ENCODE measurements around the gene DSCAML1.

Gene DSCAML1

GRCh38 chr11:117684731-117685130 is 112.3 kb downstream of the DSCAML1 start:
- H3K79me2 ChIP-seq (ENCODE audit: low read length) = no peaks in the 10 kb centered on the region
- no peak overlapping the region for H3K4me3 ChIP-seq (ENCODE audit: low read length)
- H3K4me1 ChIP-seq (ENCODE audit: low read length) = peaks cover under 1% of the 10 kb centered on the region; the same call in 1 of the 2 replicates
- no peak overlapping the region for H2AFZ ChIP-seq (ENCODE audit: low read depth, low read length)
- TF ChIP-seq CTCF (IDR thresholded peaks at IDR 0.05; ENCODE audit: low read depth, low read length) (no peak), EZH2phosphoT487 (IDR thresholded peaks at IDR 0.05; ENCODE audit: low read depth) (no peak)
- H3K9ac ChIP-seq (ENCODE audit: low read length) = no peak overlapping the region
- H3K27ac ChIP-seq (ENCODE audit: low read length) = no peak overlapping the region
- no peaks in the 10 kb centered on the region for H3K9me3 ChIP-seq (ENCODE audit: insufficient read depth, low read length)
- no peaks in the 10 kb centered on the region for H3K36me3 ChIP-seq (replicated peaks; ENCODE audit: low read depth, low read length)
- H3K27me3 ChIP-seq (ENCODE audit: low read depth, low read length) = peaks cover 41% of the 10 kb centered on the region
- no peak overlapping the region for H3K4me2 ChIP-seq (ENCODE audit: low read length)
- H4K20me1 ChIP-seq (ENCODE audit: insufficient read depth, low read length) = no peaks in the 10 kb centered on the region

- no peaks in the 10 kb centered on the region for H3K9me3 ChIP-seq (ENCODE audit: insufficient read depth, low read length)
- no peaks in the 10 kb centered on the region for H3K36me3 ChIP-seq (replicated peaks; ENCODE audit: low read depth, low read length)
- H3K27me3 ChIP-seq (ENCODE audit: low read depth, low read length) = peaks cover 36% of the 10 kb centered on the region
- H3K9ac ChIP-seq (ENCODE audit: low read length) = no peak overlapping the region
- no peak overlapping the region for H3K27ac ChIP-seq (ENCODE audit: low read length)
- no peak overlapping the region for H3K4me3 ChIP-seq (ENCODE audit: low read length)
- TF ChIP-seq CTCF (IDR thresholded peaks at IDR 0.05; ENCODE audit: low read depth, low read length) (no peak), EZH2phosphoT487 (IDR thresholded peaks at IDR 0.05; ENCODE audit: low read depth) (no peak)
- H3K79me2 ChIP-seq (ENCODE audit: low read length) = no peaks in the 10 kb centered on the region
- no peaks in the 10 kb centered on the region for H3K4me1 ChIP-seq (ENCODE audit: low read length)
- no peak overlapping the region for H2AFZ ChIP-seq (ENCODE audit: low read depth, low read length)
- H3K4me2 ChIP-seq (ENCODE audit: low read length) = no peak overlapping the region
- no peaks in the 10 kb centered on the region for H4K20me1 ChIP-seq (ENCODE audit: insufficient read depth, low read length)
Observed at GRCh38 chr11:117684111-117684510, 112.9 kb downstream of the DSCAML1 start.

GRCh38 chr11:117681438-117681837 is 115.6 kb downstream of the DSCAML1 start:
- peaks cover 50% of the 10 kb centered on the region for H3K27me3 ChIP-seq (ENCODE audit: low read depth, low read length)
- TF ChIP-seq EZH2phosphoT487 (IDR thresholded peaks at IDR 0.05; ENCODE audit: low read depth) = no peak
- TF ChIP-seq CTCF (IDR thresholded peaks at IDR 0.05; ENCODE audit: low read depth, low read length) = no peak
- H3K79me2 ChIP-seq (ENCODE audit: low read length) = no peaks in the 10 kb centered on the region
- H3K9ac ChIP-seq (ENCODE audit: low read length) = no peak overlapping the region
- H3K4me1 ChIP-seq (ENCODE audit: low read length) = no peaks in the 10 kb centered on the region
- H3K4me2 ChIP-seq (ENCODE audit: low read length) = no peak overlapping the region
- H4K20me1 ChIP-seq (ENCODE audit: insufficient read depth, low read length) = no peaks in the 10 kb centered on the region
- H3K36me3 ChIP-seq (replicated peaks; ENCODE audit: low read depth, low read length) = no peaks in the 10 kb centered on the region
- H3K9me3 ChIP-seq (ENCODE audit: insufficient read depth, low read length) = no peaks in the 10 kb centered on the region
- no peak overlapping the region for H3K4me3 ChIP-seq (ENCODE audit: low read length)
- H3K27ac ChIP-seq (ENCODE audit: low read length) = no peak overlapping the region
- no peak overlapping the region for H2AFZ ChIP-seq (ENCODE audit: low read depth, low read length)

GRCh38 chr11:117679461-117679860 is 117.6 kb downstream of the DSCAML1 start:
- H3K4me1 ChIP-seq (ENCODE audit: low read length) = peaks cover 7% of the 10 kb centered on the region
- H3K36me3 ChIP-seq (replicated peaks; ENCODE audit: low read depth, low read length) = no peaks in the 10 kb centered on the region
- no peaks in the 10 kb centered on the region for H3K9me3 ChIP-seq (ENCODE audit: insufficient read depth, low read length)
- no peak overlapping the region for H2AFZ ChIP-seq (ENCODE audit: low read depth, low read length)
- H4K20me1 ChIP-seq (ENCODE audit: insufficient read depth, low read length) = no peaks in the 10 kb centered on the region
- TF ChIP-seq EZH2phosphoT487 (IDR thresholded peaks at IDR 0.05; ENCODE audit: low read depth) = no peak
- no peak for TF ChIP-seq CTCF (IDR thresholded peaks at IDR 0.05; ENCODE audit: low read depth, low read length)
- H3K4me3 ChIP-seq (ENCODE audit: low read length) = no peak overlapping the region
- H3K27me3 ChIP-seq (ENCODE audit: low read depth, low read length) = peaks cover 65% of the 10 kb centered on the region
- no peaks in the 10 kb centered on the region for H3K79me2 ChIP-seq (ENCODE audit: low read length)
- H3K9ac ChIP-seq (ENCODE audit: low read length) = no peak overlapping the region
- no peak overlapping the region for H3K4me2 ChIP-seq (ENCODE audit: low read length)
- no peak overlapping the region for H3K27ac ChIP-seq (ENCODE audit: low read length)
